ENCODE measurements around the gene FCER1G. TPM values are rescaled to one million over a fixed set of nuclear protein-coding genes. Genes with fewer than 3 reads are reported as not detected.

FCER1G gene
- total RNA-seq, 1 donor from 2014 or later, result 0.93 TPM

GRCh38 chr1:161193561-161194235, 21.4 kb upstream of the FCER1G start:
- Mint-ChIP-seq H3K4me1 (peaks cover 43% of the 10 kb centered on the region), H3K27me3 (ENCODE audit: low read depth) (no peaks in the 10 kb centered on the region), H3K36me3 (ENCODE audit: low read depth) (no peaks in the 10 kb centered on the region), H3K27ac (ENCODE audit: unreplicated experiment) (no peak overlapping the region), H3K4me3 (no peak overlapping the region), H3K9me3 (no peaks in the 10 kb centered on the region)
- TF ChIP-seq CTCF (conservative IDR thresholded peaks at IDR 0.05), result no peak
- DNase-seq (ENCODE audit: low read depth, low spot score), result no peak

GRCh38 chr1:161195171-161195570, 19.9 kb upstream of the FCER1G start:
- TF ChIP-seq CTCF (conservative IDR thresholded peaks at IDR 0.05), result no peak
- H3K4me1 Mint-ChIP-seq, result peaks cover 57% of the 10 kb centered on the region
- no peak for DNase-seq (ENCODE audit: low read depth, low spot score)
- no peaks in the 10 kb centered on the region for H3K9me3 Mint-ChIP-seq
- no peaks in the 10 kb centered on the region for H3K36me3 Mint-ChIP-seq (ENCODE audit: low read depth)
- H3K4me3 Mint-ChIP-seq, result no peak overlapping the region
- no peaks in the 10 kb centered on the region for H3K27me3 Mint-ChIP-seq (ENCODE audit: low read depth)
- no peak overlapping the region for H3K27ac Mint-ChIP-seq (ENCODE audit: unreplicated experiment)

GRCh38 chr1:161196111-161196510, 19.0 kb upstream of the FCER1G start:
- no peak overlapping the region for H3K27ac Mint-ChIP-seq (ENCODE audit: unreplicated experiment)
- H3K9me3 Mint-ChIP-seq, result no peaks in the 10 kb centered on the region
- H3K4me1 Mint-ChIP-seq, result peaks cover 59% of the 10 kb centered on the region

GRCh38 chr1:161196521-161197451, 18.3 kb upstream of the FCER1G start:
- TF ChIP-seq CTCF (conservative IDR thresholded peaks at IDR 0.05), result no peak
- Mint-ChIP-seq H3K9me3 (no peaks in the 10 kb centered on the region), H3K4me1 (peaks cover 59% of the 10 kb centered on the region), H3K27ac (ENCODE audit: unreplicated experiment) (peak overlapping the region; percentile 91), H3K27me3 (ENCODE audit: low read depth) (no peaks in the 10 kb centered on the region), H3K4me3 (peak overlapping the region; percentile 79), H3K36me3 (ENCODE audit: low read depth) (no peaks in the 10 kb centered on the region)
- no peak for DNase-seq (ENCODE audit: low read depth, low spot score)

More at GRCh38 chr1:161196111-161196510, 19.0 kb upstream of the FCER1G start:
- no peak for TF ChIP-seq CTCF (conservative IDR thresholded peaks at IDR 0.05)
- DNase-seq (ENCODE audit: low read depth, low spot score), result no peak
- H3K36me3 Mint-ChIP-seq (ENCODE audit: low read depth), result no peaks in the 10 kb centered on the region
- H3K27me3 Mint-ChIP-seq (ENCODE audit: low read depth), result no peaks in the 10 kb centered on the region
- H3K4me3 Mint-ChIP-seq, result no peak overlapping the region

- peak overlapping the region; percentile 91 for H3K27ac Mint-ChIP-seq (ENCODE audit: unreplicated experiment)
- no peak for TF ChIP-seq CTCF (conservative IDR thresholded peaks at IDR 0.05)
- no peaks in the 10 kb centered on the region for H3K9me3 Mint-ChIP-seq
- no peak for DNase-seq (ENCODE audit: low read depth, low spot score)
- peaks cover 57% of the 10 kb centered on the region for H3K4me1 Mint-ChIP-seq
- peak overlapping the region; percentile 79 for H3K4me3 Mint-ChIP-seq
- peaks cover 2% of the 10 kb centered on the region for H3K36me3 Mint-ChIP-seq (ENCODE audit: low read depth)
- no peaks in the 10 kb centered on the region for H3K27me3 Mint-ChIP-seq (ENCODE audit: low read depth)
These were observed 17.4 kb upstream of the FCER1G start for GRCh38 chr1:161197560-161198193.

All from neural crest cell (in vitro differentiated cells).